GM18526 (cell line): ENCODE measurements around the gene LDAH.

Experiments used
- POLR2A ChIP-seq: IDR thresholded peaks from 3 replicates; pipeline ENCODE4 v1.6.1; 2011; ENCODE audit not compliant: insufficient read length; ENCODE audit errors: extremely low read depth

LDAH gene

GRCh38 chr2:20745924-20746555 lies 76.9 kb downstream of the LDAH start:
- no peak for TF ChIP-seq POLR2A

- TF ChIP-seq POLR2A, result no peak
Measured at GRCh38 chr2:20744366-20745335, 78.2 kb downstream of the LDAH start.

- no peak for TF ChIP-seq POLR2A
Measured at GRCh38 chr2:20738772-20739171, 84.1 kb downstream of the LDAH start.

- no peak for TF ChIP-seq POLR2A
Measured at GRCh38 chr2:20737505-20737904, 85.4 kb downstream of the LDAH start.

GRCh38 chr2:20728114-20728758 lies 94.7 kb downstream of the LDAH start:
- TF ChIP-seq POLR2A, result no peak

GRCh38 chr2:20726913-20727312 lies 96.0 kb downstream of the LDAH start:
- TF ChIP-seq POLR2A, result no peak

- no peak for TF ChIP-seq POLR2A
Measured at GRCh38 chr2:20725782-20726181, 97.1 kb downstream of the LDAH start.

GRCh38 chr2:20724500-20725053 lies 98.3 kb downstream of the LDAH start:
- no peak for TF ChIP-seq POLR2A

- TF ChIP-seq POLR2A, result no peak
Measured at GRCh38 chr2:20723543-20723942, 99.4 kb downstream of the LDAH start.

GRCh38 chr2:20722592-20723240 lies 100.2 kb downstream of the LDAH start:
- TF ChIP-seq POLR2A, result no peak

GRCh38 chr2:20717641-20718040 lies 105.3 kb downstream of the LDAH start:
- no peak for TF ChIP-seq POLR2A

- TF ChIP-seq POLR2A, result no peak
Measured at GRCh38 chr2:20707601-20708000, 115.3 kb downstream of the LDAH start.

GRCh38 chr2:20706786-20707185 lies 116.1 kb downstream of the LDAH start:
- no peak for TF ChIP-seq POLR2A

GRCh38 chr2:20706217-20706616 lies 116.7 kb downstream of the LDAH start:
- TF ChIP-seq POLR2A, result no peak

GRCh38 chr2:20704886-20705285 lies 118.0 kb downstream of the LDAH start:
- no peak for TF ChIP-seq POLR2A
